IMR-90 (cell line): ENCODE measurements around the gene DENND1B. TPM values are rescaled to one million over a fixed set of nuclear protein-coding genes. Genes with fewer than 3 reads are reported as not detected.
A peak's percentile ranks its signal among the peaks of the same experiment; 100 is the strongest.

Experiments used
- ATAC-seq: fragments of 200-7000 bp; cut with Tn5 transposase; 2 replicates; pipeline ENCODE4 v1.9.1; 2020; ENCODE audit warnings: low read depth, mild to moderate bottlenecking, moderate library complexity
- BruUV-seq: library from RNA; stranded (reverse); fragments of 400-500 nt; replicated peaks from 2 replicates; lab custom pipeline; 2021; lab: Mats Ljungman, UMichigan
- CTCF ChIA-PET: fragments of 300-600 bp; formaldehyde crosslinking; extraction: SDS; loops from one replicate; lab custom pipeline; 2021; ENCODE audit warnings: antibody characterized with exemption; lab: Yijun Ruan, JAX
- POLR2A ChIA-PET: fragments of 300-600 bp; sonication (Branson Sonifier 250); formaldehyde crosslinking; loops from one replicate; lab custom pipeline; 2022; ENCODE audit warnings: antibody characterized with exemption; ENCODE audit not compliant: unreplicated experiment; lab: Charles Lee
- DNase-seq: peaks from one replicate; pipeline ENCODE4 v3.0.0; 2013
- H2AFZ ChIP-seq: replicated peaks from 2 replicates; pipeline ENCODE3; 2013; ENCODE audit warnings: low read length, mild to moderate bottlenecking; ENCODE audit not compliant: poor library complexity
- H2AK5ac ChIP-seq: 2 replicates; pipeline ENCODE4 v1.6.1; 2013; ENCODE audit warnings: low read depth, low read length, inconsistent platforms
- H2AK9ac ChIP-seq: replicated peaks from 2 replicates; pipeline ENCODE3; 2013; ENCODE audit warnings: mild to moderate bottlenecking, low read depth, low read length, moderate library complexity; ENCODE audit not compliant: poor library complexity
- H2BK120ac ChIP-seq: 2 replicates; pipeline ENCODE4 v1.6.1; 2013; ENCODE audit warnings: low read depth, low read length, inconsistent platforms
- H2BK15ac ChIP-seq: 3 replicates; pipeline ENCODE4 v1.6.1; 2013; ENCODE audit warnings: low read depth, low read length, inconsistent platforms
- H2BK20ac ChIP-seq: 2 replicates; pipeline ENCODE4 v1.6.1; 2013; ENCODE audit warnings: low read depth, mild to moderate bottlenecking, inconsistent platforms, low read length, moderate library complexity
- H2BK5ac ChIP-seq: 2 replicates; pipeline ENCODE4 v1.6.1; 2013; ENCODE audit warnings: mild to moderate bottlenecking, low read depth, low read length, inconsistent platforms; ENCODE audit not compliant: poor library complexity, severe bottlenecking
- H3K14ac ChIP-seq: replicated peaks from 2 replicates; pipeline ENCODE4 v1.6.1; 2013; ENCODE audit warnings: low read depth, low read length, inconsistent platforms
- H3K18ac ChIP-seq: 2 replicates; pipeline ENCODE4 v1.6.1; 2013; ENCODE audit warnings: low read depth, low read length, control low read depth
- H3K23ac ChIP-seq: 2 replicates; pipeline ENCODE4 v1.6.1; 2013; ENCODE audit warnings: low read depth, low read length, inconsistent platforms
- H3K27ac ChIP-seq: 2 replicates; pipeline ENCODE4 v1.5.1; 2013; ENCODE audit warnings: mild to moderate bottlenecking, control low read depth, low read length; ENCODE audit not compliant: insufficient read depth
- H3K27me3 ChIP-seq: 2 replicates; pipeline ENCODE4 v1.6.1; 2013; ENCODE audit warnings: low read length; ENCODE audit not compliant: control insufficient read depth, insufficient read depth
- H3K36me3 ChIP-seq: 2 replicates; pipeline ENCODE4 v1.6.1; 2013; ENCODE audit warnings: low read length, mixed read lengths; ENCODE audit not compliant: control insufficient read depth, insufficient read depth
- H3K4ac ChIP-seq: 2 replicates; pipeline ENCODE4 v1.6.1; 2013; ENCODE audit warnings: low read depth, low read length, inconsistent platforms
- H3K4me1 ChIP-seq: 2 replicates; pipeline ENCODE4 v1.6.1; 2013; ENCODE audit warnings: low read length, mixed read lengths; ENCODE audit not compliant: control insufficient read depth, insufficient read depth
- H3K4me2 ChIP-seq: 2 replicates; pipeline ENCODE4 v1.6.1; 2013; ENCODE audit warnings: low read depth, mild to moderate bottlenecking, control low read depth, low read length, moderate library complexity
- H3K4me3 ChIP-seq: 2 replicates; pipeline ENCODE4 v1.5.1; 2013; ENCODE audit warnings: low read depth, mild to moderate bottlenecking, control low read depth, low read length, moderate library complexity; ENCODE audit not compliant: insufficient read depth
- H3K56ac ChIP-seq: 2 replicates; pipeline ENCODE4 v1.6.1; 2013; ENCODE audit warnings: low read length, inconsistent platforms; ENCODE audit not compliant: insufficient read depth; ENCODE audit errors: extremely low read depth
- H3K79me1 ChIP-seq, 2 experiments: 2 replicates each; pipeline ENCODE4 v1.6.1; 2013; ENCODE audit warnings: low read length in 2 of 2, inconsistent platforms in 1 of 2, low read depth in 1 of 2
- H3K9ac ChIP-seq: 2 replicates; pipeline ENCODE4 v1.6.1; 2013; ENCODE audit warnings: low read depth, low read length, control low read depth
- H3K9me1 ChIP-seq: 2 replicates; pipeline ENCODE4 v1.6.1; 2013; ENCODE audit warnings: low read length, inconsistent platforms; ENCODE audit not compliant: insufficient read depth
- H3K9me3 ChIP-seq: 2 replicates; pipeline ENCODE4 v1.6.1; 2013; ENCODE audit warnings: low read length; ENCODE audit not compliant: control insufficient read depth, insufficient read depth
- H4K20me1 ChIP-seq: 2 replicates; pipeline ENCODE4 v1.6.1; 2013; ENCODE audit warnings: low read length, inconsistent platforms; ENCODE audit not compliant: insufficient read depth
- H4K5ac ChIP-seq: 2 replicates; pipeline ENCODE4 v1.6.1; 2013; ENCODE audit warnings: mild to moderate bottlenecking, low read depth, low read length, control low read depth
- H4K8ac ChIP-seq, 2 experiments: 2 replicates each; pipeline ENCODE4 v1.6.1; 2013; ENCODE audit warnings: low read depth in 2 of 2, low read length in 2 of 2, control low read depth in 1 of 2, inconsistent platforms in 1 of 2
- H4K91ac ChIP-seq: 2 replicates; pipeline ENCODE4 v1.6.1; 2013; ENCODE audit warnings: low read depth, low read length, inconsistent platforms; ENCODE audit not compliant: insufficient read depth
- BHLHE40 ChIP-seq: fragments of 150-350 bp; IDR thresholded peaks from 2 replicates; pipeline ENCODE4 v1.6.1; 2016; ENCODE audit warnings: mild to moderate bottlenecking, low read depth, low read length
- CEBPB ChIP-seq: IDR thresholded peaks from 2 replicates; pipeline ENCODE4 v1.6.1; 2012; ENCODE audit warnings: low read depth, low read length, improper control_type of control experiment
- CHD1 ChIP-seq: IDR thresholded peaks from 2 replicates; pipeline ENCODE4 v1.6.1; 2012; ENCODE audit warnings: low read depth, low read length, improper control_type of control experiment
- FOS ChIP-seq: fragments of 150-350 bp; IDR thresholded peaks from 2 replicates; pipeline ENCODE4 v1.6.1; 2016; ENCODE audit warnings: low read depth, low read length
- MAFK ChIP-seq: IDR thresholded peaks from 2 replicates; pipeline ENCODE4 v1.6.1; 2012; ENCODE audit warnings: low read depth, low read length, improper control_type of control experiment
- MXI1 ChIP-seq: IDR thresholded peaks from 2 replicates; pipeline ENCODE4 v1.6.1; 2012; ENCODE audit warnings: low read depth, mild to moderate bottlenecking, low read length, moderate library complexity, borderline replicate concordance
- NFE2L2 ChIP-seq: fragments of 150-350 bp; IDR thresholded peaks from 2 replicates; pipeline ENCODE4 v1.6.1; 2016; ENCODE audit warnings: low read depth, mild to moderate bottlenecking, low read length
- POLR2A ChIP-seq: IDR thresholded peaks from 2 replicates; pipeline ENCODE4 v1.6.1; 2012; ENCODE audit warnings: mild to moderate bottlenecking, low read depth, low read length
- RAD21 ChIP-seq: IDR thresholded peaks from 2 replicates; pipeline ENCODE4 v1.6.1; 2012; ENCODE audit warnings: low read length, improper control_type of control experiment
- RCOR1 ChIP-seq: IDR thresholded peaks from 2 replicates; pipeline ENCODE4 v1.6.1; 2012; ENCODE audit warnings: mild to moderate bottlenecking, low read length, improper control_type of control experiment; ENCODE audit not compliant: insufficient replicate concordance
- RFX5 ChIP-seq: IDR thresholded peaks from 2 replicates; pipeline ENCODE4 v1.8.0; 2012; ENCODE audit warnings: low read depth, mild to moderate bottlenecking, low read length, moderate library complexity
- WGBS, 2 experiments: methylation state at CpG; one replicate each; pipeline versions ENCODE4 v1.1.5 to v1.1.7; 2013; ENCODE audit warnings: missing lambda C conversion rate in 2 of 2; ENCODE audit not compliant: insufficient read length in 1 of 2; ENCODE audit errors: extremely low coverage in 2 of 2; 5-methylcytosine and 5-hydroxymethylcytosine counted together
- dilution Hi-C: fragments of 300-500 bp; cut with HindIII; formaldehyde crosslinking; loops from one replicate; pipeline ENCODE4 v1.14.3; 2018; ENCODE audit warnings: low sequenced_read_pairs; ENCODE audit not compliant: unreplicated experiment
- in situ Hi-C: fragments of 300-500 bp; cut with MboI; formaldehyde crosslinking; loops from 3 replicates; pipeline ENCODE4 v1.14.3; 2019; ENCODE audit warnings: low sequenced_read_pairs, inconsistent platforms, mixed read lengths
- intact Hi-C: fragments of 100-400 bp; cut with micrococcal nuclease; formaldehyde crosslinking; loops from 2 replicates; pipeline ENCODE4 v1.10.0; 2022
- polyA plus RNA-seq, 3 experiments: library from polyadenylated mRNA; depleted of rRNA; stranded (reverse); fragments of >200 nt; gene quantifications; 2 replicates each; pipeline ENCODE4 v1.2.3, GENCODE V29; 2012; ENCODE audit warnings: low replicate concordance in 1 of 3
- total RNA-seq: library from RNA; depleted of rRNA; stranded (reverse); fragments of >200 nt; gene quantifications from 2 replicates; pipeline ENCODE4 v1.2.3, GENCODE V29; 2012
- TF ChIP-seq, protein P1 (sequence below): fragments of 150-350 bp; IDR thresholded peaks from 2 replicates; pipeline ENCODE4 v1.6.1; 2016; ENCODE audit warnings: low read depth, mild to moderate bottlenecking, low read length, moderate library complexity, borderline replicate concordance
- TF ChIP-seq, protein P2 (sequence below): fragments of 150-350 bp; IDR thresholded peaks from 2 replicates; pipeline ENCODE4 v1.6.1; 2017; ENCODE audit warnings: mild to moderate bottlenecking, antibody characterized with exemption, low read length, low read depth
- TF ChIP-seq, protein P3 (sequence below): conservative IDR thresholded peaks from 2 replicates; pipeline ENCODE4 v1.5.1; 2012; ENCODE audit warnings: mild to moderate bottlenecking, low read depth, low read length, improper control_type of control experiment

DENND1B gene
- total and polyA plus RNA-seq, 2 of the 4 experiments (the other 2 are of a cell fraction) = 4.0 to 24.2 TPM

DNA sequence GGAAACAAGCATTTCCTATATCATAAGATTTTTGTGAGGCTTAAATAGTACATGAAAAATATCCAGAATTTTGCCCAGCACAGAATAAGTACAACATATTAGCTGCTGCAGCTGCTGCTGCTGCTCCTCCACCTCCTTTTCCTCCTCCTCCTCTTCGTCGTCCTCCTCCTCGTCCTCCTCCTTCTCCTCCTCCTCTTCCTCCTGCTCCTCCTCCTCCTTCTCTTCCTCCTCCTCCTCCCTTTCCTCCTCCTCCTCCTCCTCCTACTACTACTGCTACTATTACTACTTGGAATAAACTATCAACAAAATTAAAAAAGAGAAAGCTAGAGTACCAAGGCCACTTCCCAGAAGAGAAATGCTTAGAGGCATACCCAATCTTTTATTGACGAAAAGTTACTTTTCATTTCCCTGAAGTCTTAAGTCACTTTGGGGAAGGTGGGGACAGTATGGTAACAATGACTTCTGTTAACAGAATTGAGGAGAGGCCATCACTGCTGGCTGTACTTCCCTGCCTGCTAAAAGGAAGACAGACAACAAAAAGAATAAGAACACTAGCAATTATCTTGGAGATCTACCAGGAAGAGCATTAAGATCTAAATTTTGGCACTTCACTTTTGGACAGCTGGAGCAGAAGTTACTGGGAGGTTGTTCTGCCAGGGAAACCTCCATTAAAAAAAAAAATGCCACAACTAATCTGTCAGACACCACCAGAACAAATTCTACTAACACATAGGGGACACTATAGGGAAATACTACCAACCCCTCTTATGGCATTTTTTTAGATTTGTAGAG lies 7.1 kb downstream of the DENND1B start:
- in situ Hi-C loops (no loop called here), intact Hi-C loops (no loop called here), dilution Hi-C loops (no loop called here)
- Histone ChIP-seq H2AK9ac (no peak overlapping the region), H4K20me1 (peaks cover 3% of the 10 kb centered on the region; the same call in 1 of the 2 replicates), H2AFZ (no peak overlapping the region), H3K23ac (peak overlapping the region; percentile 31; the same call in 1 of the 2 replicates), H2BK120ac (no peak overlapping the region), H3K14ac (no peak overlapping the region), H3K27me3 (no peaks in the 10 kb centered on the region), H2BK20ac (no peak overlapping the region), H3K4me2 (no peak overlapping the region), H4K5ac (no peak overlapping the region), H2BK5ac (no peak overlapping the region), H3K79me1 (peaks cover 22 to 56% of the 10 kb centered on the region in 2 experiments), H2BK15ac (no peak overlapping the region), H3K27ac (no peak overlapping the region), H3K9ac (no peak overlapping the region), H3K9me3 (no peaks in the 10 kb centered on the region), H3K18ac (no peak overlapping the region), H3K4me3 (no peak overlapping the region), H3K9me1 (peaks cover 4% of the 10 kb centered on the region), H4K8ac (no peak overlapping the region), H4K91ac (no peak overlapping the region), H2AK5ac (no peak overlapping the region), H3K4ac (no peak overlapping the region; the same call in 1 of the 2 replicates), H3K36me3 (peaks cover 1% of the 10 kb centered on the region; the same call in 1 of the 2 replicates), H3K56ac (no peak overlapping the region), H3K4me1 (peaks cover 2% of the 10 kb centered on the region; the same call in 1 of the 2 replicates)
- TF ChIP-seq RCOR1 (no peak), CEBPB (no peak), MAFK (no peak), NFE2L2 (no peak), CHD1 (no peak), FOS (no peak), RFX5 (no peak), BHLHE40 (no peak), POLR2A (no peak), MXI1 (no peak), RAD21 (no peak)
- TF ChIP-seq, protein P1, sequence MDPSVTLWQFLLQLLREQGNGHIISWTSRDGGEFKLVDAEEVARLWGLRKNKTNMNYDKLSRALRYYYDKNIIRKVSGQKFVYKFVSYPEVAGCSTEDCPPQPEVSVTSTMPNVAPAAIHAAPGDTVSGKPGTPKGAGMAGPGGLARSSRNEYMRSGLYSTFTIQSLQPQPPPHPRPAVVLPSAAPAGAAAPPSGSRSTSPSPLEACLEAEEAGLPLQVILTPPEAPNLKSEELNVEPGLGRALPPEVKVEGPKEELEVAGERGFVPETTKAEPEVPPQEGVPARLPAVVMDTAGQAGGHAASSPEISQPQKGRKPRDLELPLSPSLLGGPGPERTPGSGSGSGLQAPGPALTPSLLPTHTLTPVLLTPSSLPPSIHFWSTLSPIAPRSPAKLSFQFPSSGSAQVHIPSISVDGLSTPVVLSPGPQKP = no peak
- TF ChIP-seq, protein P2, sequence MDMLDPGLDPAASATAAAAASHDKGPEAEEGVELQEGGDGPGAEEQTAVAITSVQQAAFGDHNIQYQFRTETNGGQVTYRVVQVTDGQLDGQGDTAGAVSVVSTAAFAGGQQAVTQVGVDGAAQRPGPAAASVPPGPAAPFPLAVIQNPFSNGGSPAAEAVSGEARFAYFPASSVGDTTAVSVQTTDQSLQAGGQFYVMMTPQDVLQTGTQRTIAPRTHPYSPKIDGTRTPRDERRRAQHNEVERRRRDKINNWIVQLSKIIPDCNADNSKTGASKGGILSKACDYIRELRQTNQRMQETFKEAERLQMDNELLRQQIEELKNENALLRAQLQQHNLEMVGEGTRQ = no peak
- TF ChIP-seq, protein P3, sequence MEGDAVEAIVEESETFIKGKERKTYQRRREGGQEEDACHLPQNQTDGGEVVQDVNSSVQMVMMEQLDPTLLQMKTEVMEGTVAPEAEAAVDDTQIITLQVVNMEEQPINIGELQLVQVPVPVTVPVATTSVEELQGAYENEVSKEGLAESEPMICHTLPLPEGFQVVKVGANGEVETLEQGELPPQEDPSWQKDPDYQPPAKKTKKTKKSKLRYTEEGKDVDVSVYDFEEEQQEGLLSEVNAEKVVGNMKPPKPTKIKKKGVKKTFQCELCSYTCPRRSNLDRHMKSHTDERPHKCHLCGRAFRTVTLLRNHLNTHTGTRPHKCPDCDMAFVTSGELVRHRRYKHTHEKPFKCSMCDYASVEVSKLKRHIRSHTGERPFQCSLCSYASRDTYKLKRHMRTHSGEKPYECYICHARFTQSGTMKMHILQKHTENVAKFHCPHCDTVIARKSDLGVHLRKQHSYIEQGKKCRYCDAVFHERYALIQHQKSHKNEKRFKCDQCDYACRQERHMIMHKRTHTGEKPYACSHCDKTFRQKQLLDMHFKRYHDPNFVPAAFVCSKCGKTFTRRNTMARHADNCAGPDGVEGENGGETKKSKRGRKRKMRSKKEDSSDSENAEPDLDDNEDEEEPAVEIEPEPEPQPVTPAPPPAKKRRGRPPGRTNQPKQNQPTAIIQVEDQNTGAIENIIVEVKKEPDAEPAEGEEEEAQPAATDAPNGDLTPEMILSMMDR = no peak
- DNase-seq (no peak), ATAC-seq (no peak)
- ChIA-PET CTCF (interaction anchor here (0.7 to 0.8 kb wide), 2 partner anchors 13 to 202 kb away, joined by 3 to 6 read pairs; no protein-coding TSS in a partner anchor), POLR2A (interaction anchor here (0.5 kb wide), 1 partner anchor 1341 kb away, joined by 3 read pairs; no protein-coding TSS in a partner anchor)
- WGBS, 2 experiments = 61% methylated on average over 3 of the region's 4 CpGs; no CpG with 5 or more reads in 1 of the 2 experiments
- no TSS peak for BruUV-seq
